Neural progenitor cell (in vitro differentiated cells): ENCODE data around the gene D2HGDH. TPM values are rescaled to one million over a fixed set of nuclear protein-coding genes. Genes with fewer than 3 reads are reported as not detected.

Experiments used
- DNase-seq: peaks from one replicate; pipeline ENCODE4 v3.0.0-alpha.2; 2016; ENCODE audit warnings: low spot score
- H2AFZ ChIP-seq: fragments of 200-600 bp; sonication (generic); replicated peaks from 2 replicates; pipeline ENCODE4 v1.6.1; 2016; ENCODE audit warnings: antibody characterized with exemption
- H3F3A ChIP-seq: fragments of 200-600 bp; sonication (generic); 2 replicates; pipeline ENCODE4 v1.6.1; 2016; ENCODE audit warnings: antibody characterized with exemption, low read depth
- H3K27ac ChIP-seq: fragments of 200-600 bp; sonication (generic); 2 replicates; pipeline ENCODE4 v1.5.1; 2016; ENCODE audit warnings: mild to moderate bottlenecking
- H3K27me3 ChIP-seq: fragments of 200-600 bp; sonication (generic); 2 replicates; pipeline ENCODE4 v1.6.1; 2016; ENCODE audit warnings: mild to moderate bottlenecking, moderate library complexity
- H3K36me3 ChIP-seq: fragments of 200-600 bp; sonication (generic); 2 replicates; pipeline ENCODE4 v1.5.1; 2016
- H3K4me1 ChIP-seq: fragments of 200-600 bp; sonication (generic); 2 replicates; pipeline ENCODE4 v1.6.1; 2016; ENCODE audit warnings: mixed run types
- H3K4me2 ChIP-seq: fragments of 200-600 bp; sonication (generic); 2 replicates; pipeline ENCODE4 v1.6.1; 2016
- H3K4me3 ChIP-seq: fragments of 200-600 bp; sonication (generic); 2 replicates; pipeline ENCODE4 v1.5.1; 2016
- H3K79me2 ChIP-seq: fragments of 200-600 bp; sonication (generic); 2 replicates; pipeline ENCODE4 v1.6.1; 2016; ENCODE audit warnings: low read depth
- H3K9ac ChIP-seq: fragments of 200-600 bp; sonication (generic); 2 replicates; pipeline ENCODE4 v1.6.1; 2016
- H3K9me3 ChIP-seq: fragments of 200-600 bp; sonication (generic); 2 replicates; pipeline ENCODE4 v1.5.1; 2016; ENCODE audit warnings: low read depth
- H4K20me1 ChIP-seq: fragments of 200-600 bp; sonication (generic); 2 replicates; pipeline ENCODE4 v1.6.1; 2016; ENCODE audit warnings: low read depth
- H3K27ac Mint-ChIP-seq: 3 replicates; pipeline ENCODE4 v1.8.0; 2021; ENCODE audit warnings: mixed read lengths
- H3K27me3 Mint-ChIP-seq: 2 replicates; pipeline ENCODE4 v1.8.0; 2022; ENCODE audit warnings: low read depth, mild to moderate bottlenecking, inconsistent platforms, moderate library complexity, mixed read lengths; ENCODE audit not compliant: insufficient read depth
- H3K36me3 Mint-ChIP-seq: 3 replicates; pipeline ENCODE4 v1.8.0; 2021; ENCODE audit warnings: mixed read lengths
- H3K4me1 Mint-ChIP-seq: 3 replicates; pipeline ENCODE4 v1.8.0; 2021; ENCODE audit warnings: mixed read lengths
- H3K4me3 Mint-ChIP-seq: 3 replicates; pipeline ENCODE4 v1.8.0; 2021; ENCODE audit warnings: mild to moderate bottlenecking, moderate library complexity, mixed read lengths
- H3K9me3 Mint-ChIP-seq: 3 replicates; pipeline ENCODE4 v1.8.0; 2020; ENCODE audit warnings: mixed read lengths
- CTCF ChIP-seq: fragments of 200-600 bp; sonication (generic); IDR thresholded peaks from 2 replicates; pipeline ENCODE4 v1.5.1; 2017; ENCODE audit warnings: antibody characterized with exemption, mild to moderate bottlenecking
- EZH2 ChIP-seq: fragments of 200-600 bp; sonication (generic); IDR thresholded peaks from 2 replicates; pipeline ENCODE4 v1.6.1; 2017; ENCODE audit warnings: antibody characterized with exemption, mild to moderate bottlenecking, moderate library complexity
- EZH2phosphoT487 ChIP-seq: fragments of 200-600 bp; sonication (generic); IDR thresholded peaks from 2 replicates; pipeline ENCODE4 v1.6.1; 2017; ENCODE audit warnings: antibody characterized with exemption
- total RNA-seq: library from RNA; depleted of rRNA; stranded (reverse); fragments of >200 nt; gene quantifications from 2 replicates; pipeline ENCODE4 v1.2.3, GENCODE V29; 2015; ENCODE audit warnings: low replicate concordance

D2HGDH gene
- total RNA-seq, 1 donor from 2014 or later, result 3.5 TPM

DNA sequence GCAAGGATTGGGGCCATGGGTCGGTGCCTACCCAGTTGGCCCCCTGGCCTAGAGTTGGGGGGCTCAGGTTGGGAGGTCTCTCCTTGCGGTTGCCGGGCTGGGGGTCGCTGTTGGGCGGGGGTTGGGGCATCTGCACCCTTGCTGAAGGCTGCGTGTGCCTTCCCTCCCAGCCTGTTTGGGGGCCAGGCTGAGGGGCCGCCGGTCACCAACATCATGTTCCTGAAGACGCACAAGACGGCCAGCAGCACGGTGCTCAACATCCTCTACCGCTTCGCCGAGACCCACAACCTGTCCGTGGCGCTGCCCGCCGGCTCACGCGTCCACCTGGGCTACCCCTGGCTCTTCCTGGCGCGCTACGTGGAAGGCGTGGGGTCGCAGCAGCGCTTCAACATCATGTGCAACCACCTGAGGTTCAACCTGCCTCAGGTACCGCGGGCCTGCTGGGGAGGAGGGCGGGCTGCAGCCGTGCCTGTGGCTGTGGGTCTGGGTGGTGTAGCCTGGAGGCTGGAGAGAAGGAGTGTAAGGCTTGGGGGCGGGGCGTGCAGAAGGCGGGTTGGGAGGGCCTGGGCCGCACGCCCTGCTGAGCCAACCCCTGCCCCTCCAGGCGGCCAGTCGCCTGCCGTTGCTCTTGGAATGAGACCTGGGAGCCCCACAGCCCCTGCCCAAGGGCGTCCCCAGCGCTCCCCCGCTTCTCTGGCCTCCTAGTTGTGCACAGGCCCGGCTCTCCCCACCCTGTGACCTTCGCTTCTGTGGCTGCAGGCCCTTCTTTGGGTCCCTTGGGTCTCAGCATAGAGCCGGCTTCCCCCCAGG, 67.4 kb downstream of the D2HGDH start:
- peaks cover 5% of the 10 kb centered on the region for H3K27me3 Mint-ChIP-seq
- no peak overlapping the region for H2AFZ ChIP-seq
- H3K27ac ChIP-seq, result no peak overlapping the region
- peaks cover 7% of the 10 kb centered on the region for H3K4me1 ChIP-seq
- no peaks in the 10 kb centered on the region for H3F3A ChIP-seq
- H4K20me1 ChIP-seq, result no peaks in the 10 kb centered on the region
- H3K4me2 ChIP-seq, result no peak overlapping the region
- H3K4me1 Mint-ChIP-seq, result no peaks in the 10 kb centered on the region
- no peak overlapping the region for H3K9ac ChIP-seq
- H3K36me3 ChIP-seq, result no peaks in the 10 kb centered on the region
- no peak for DNase-seq
- peaks cover 2% of the 10 kb centered on the region for H3K9me3 Mint-ChIP-seq
- H3K9me3 ChIP-seq, result no peaks in the 10 kb centered on the region
- H3K79me2 ChIP-seq, result no peaks in the 10 kb centered on the region
- H3K4me3 Mint-ChIP-seq, result peak overlapping the region; percentile 33
- TF ChIP-seq EZH2phosphoT487 (no peak), EZH2 (no peak), CTCF (no peak)
- peaks cover 22% of the 10 kb centered on the region for H3K27me3 ChIP-seq
- no peaks in the 10 kb centered on the region for H3K36me3 Mint-ChIP-seq
- peak overlapping the region; percentile 87 for H3K27ac Mint-ChIP-seq
- H3K4me3 ChIP-seq, result no peak overlapping the region

DNA sequence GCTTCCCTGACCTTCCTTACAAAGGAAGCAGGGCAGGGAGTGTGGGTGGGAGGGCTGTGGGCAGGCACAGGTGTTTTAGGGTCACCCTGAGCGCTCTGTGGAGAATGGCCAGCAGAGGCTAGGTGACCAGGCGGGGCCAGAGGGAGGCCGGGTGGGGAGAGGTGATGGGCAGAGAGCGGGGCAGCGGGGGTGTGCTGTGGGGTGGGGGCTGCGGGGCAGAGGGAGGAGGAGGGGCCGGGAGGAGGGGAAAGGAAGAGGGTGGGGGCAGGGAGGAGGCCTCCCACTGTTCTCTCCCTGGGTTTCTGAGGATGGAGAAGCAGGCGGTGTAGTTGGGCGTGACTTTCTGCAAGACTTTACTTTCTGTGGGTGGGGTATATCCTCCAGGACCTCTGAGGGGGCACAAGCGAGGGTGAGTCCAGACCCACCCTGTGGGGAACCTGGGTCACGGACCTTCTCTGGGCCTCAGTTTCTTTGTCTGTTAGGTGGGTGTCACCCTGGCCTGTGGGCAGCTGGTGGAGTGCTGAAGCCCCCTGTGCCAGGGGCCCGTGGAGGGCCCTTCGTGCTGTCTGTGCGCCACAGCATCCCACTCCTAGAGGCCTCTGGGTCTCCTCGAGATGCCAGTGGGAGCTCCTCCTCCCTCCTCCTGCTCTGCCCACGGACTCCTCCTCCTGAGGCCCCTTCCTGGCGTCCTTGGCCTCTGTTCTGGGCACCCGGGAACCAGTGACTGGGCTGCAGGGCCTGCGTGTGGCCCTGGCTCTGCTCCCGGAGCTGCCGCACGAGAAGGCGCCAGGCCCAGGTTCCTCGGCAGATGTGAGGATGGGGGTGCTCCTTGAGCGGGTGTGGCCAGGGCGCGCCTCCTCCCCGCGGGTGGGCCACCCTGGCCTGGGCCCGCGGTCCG, 68.2 kb downstream of the D2HGDH start:
- H3K4me1 ChIP-seq, result peaks cover 7% of the 10 kb centered on the region
- no peak overlapping the region for H3K9ac ChIP-seq
- no peak overlapping the region for H3K27ac ChIP-seq
- H3K79me2 ChIP-seq, result no peaks in the 10 kb centered on the region
- no peaks in the 10 kb centered on the region for H3F3A ChIP-seq
- Mint-ChIP-seq H3K27me3 (peaks cover 5% of the 10 kb centered on the region), H3K36me3 (no peaks in the 10 kb centered on the region), H3K9me3 (peaks cover 2% of the 10 kb centered on the region), H3K27ac (no peak overlapping the region), H3K4me3 (no peak overlapping the region), H3K4me1 (no peaks in the 10 kb centered on the region)
- no peak overlapping the region for H2AFZ ChIP-seq
- no peaks in the 10 kb centered on the region for H3K36me3 ChIP-seq
- H3K27me3 ChIP-seq, result peaks cover 22% of the 10 kb centered on the region
- no peak overlapping the region for H3K4me3 ChIP-seq
- H4K20me1 ChIP-seq, result no peaks in the 10 kb centered on the region
- DNase-seq, result no peak
- TF ChIP-seq CTCF, result no peak
- no peak for TF ChIP-seq EZH2phosphoT487
- no peak for TF ChIP-seq EZH2
- no peak overlapping the region for H3K4me2 ChIP-seq
- H3K9me3 ChIP-seq, result no peaks in the 10 kb centered on the region

GRCh38 chr2:241803387-241804325, 69.2 kb downstream of the D2HGDH start:
- TF ChIP-seq EZH2phosphoT487 (no peak), EZH2 (no peak), CTCF (no peak)

More at GRCh38 chr2:241803387-241804325, 69.2 kb downstream of the D2HGDH start:
- Mint-ChIP-seq H3K4me3 (no peak overlapping the region), H3K9me3 (peaks cover 2% of the 10 kb centered on the region), H3K4me1 (peaks cover 7% of the 10 kb centered on the region), H3K36me3 (no peaks in the 10 kb centered on the region), H3K27ac (no peak overlapping the region), H3K27me3 (peaks cover 3% of the 10 kb centered on the region)
- H4K20me1 ChIP-seq, result no peaks in the 10 kb centered on the region
- H2AFZ ChIP-seq, result no peak overlapping the region
- H3K4me3 ChIP-seq, result peak overlapping the region; percentile 13
- no peaks in the 10 kb centered on the region for H3K9me3 ChIP-seq
- peak overlapping the region; percentile 38 for H3K4me2 ChIP-seq
- no peak overlapping the region for H3K9ac ChIP-seq
- H3K27me3 ChIP-seq, result peaks cover 22% of the 10 kb centered on the region
- H3K36me3 ChIP-seq, result no peaks in the 10 kb centered on the region
- DNase-seq, result no peak
- peaks cover 8% of the 10 kb centered on the region for H3F3A ChIP-seq
- no peak overlapping the region for H3K27ac ChIP-seq
- H3K4me1 ChIP-seq, result peaks cover 13% of the 10 kb centered on the region
- H3K79me2 ChIP-seq, result no peaks in the 10 kb centered on the region
